ENCODE results near the gene SECISBP2L. TPM values are rescaled to one million over a fixed set of nuclear protein-coding genes. Genes with fewer than 3 reads are reported as not detected.

SECISBP2L gene
- total and polyA plus RNA-seq, 2 experiments from 2014 or later, result 18.6 to 28.3 TPM

Small RNAs within 50 kb of the gene (small RNA-seq; reads per million reads assigned to genes)
- gene RF00019 (ENCODE audit: low replicate concordance), result not detected

Other genes with a start within 250 kb of the SECISBP2L start
- 12.4 and 14.6 TPM in 2 replicates for gene CEP152, start 235.4 kb downstream of the SECISBP2L start, total RNA-seq (2014; rRNA removed; shearing (Covaris generic))
- gene CEP152, start 235.4 kb downstream of the SECISBP2L start, polyA plus RNA-seq (2016; fragmentation: Nextera tagmentation; extraction: Ambion mirVana), result 16.4 and 30.5 TPM in 2 replicates
- 113 and 119 TPM in 2 replicates for gene EID1, start 168.3 kb downstream of the SECISBP2L start, total RNA-seq (2014; rRNA removed; shearing (Covaris generic))
- gene EID1, start 168.3 kb downstream of the SECISBP2L start, polyA plus RNA-seq (2016; fragmentation: Nextera tagmentation; extraction: Ambion mirVana), result 257 and 324 TPM in 2 replicates
- gene SHC4, start 82.5 kb downstream of the SECISBP2L start, total RNA-seq (2014; rRNA removed; shearing (Covaris generic)), result 0.21 and 0.31 TPM in 2 replicates
- gene SHC4, start 82.5 kb downstream of the SECISBP2L start, polyA plus RNA-seq (2016; fragmentation: Nextera tagmentation; extraction: Ambion mirVana), result 0.32 and 0.38 TPM in 2 replicates
- 64.9 and 67.3 TPM in 2 replicates for gene COPS2, start 109.2 kb upstream of the SECISBP2L start, total RNA-seq (2014; rRNA removed; shearing (Covaris generic))
- 36.3 and 38.7 TPM in 2 replicates for gene COPS2, start 109.2 kb upstream of the SECISBP2L start, polyA plus RNA-seq (2016; fragmentation: Nextera tagmentation; extraction: Ambion mirVana)
- 13.3 and 23.0 TPM in 2 replicates for gene GALK2, start 123.8 kb upstream of the SECISBP2L start, total RNA-seq (2014; rRNA removed; shearing (Covaris generic))
- gene GALK2, start 123.8 kb upstream of the SECISBP2L start, polyA plus RNA-seq (2016; fragmentation: Nextera tagmentation; extraction: Ambion mirVana), result 9.3 and 11.5 TPM in 2 replicates